ENCODE results near the gene ASXL2. TPM values are rescaled to one million over a fixed set of nuclear protein-coding genes. Genes with fewer than 3 reads are reported as not detected.

The ASXL2 gene
- total RNA-seq, 1 experiment from 2014 or later: 6.6 TPM

GRCh38 chr2:25684577-25685473 lies 193.5 kb downstream of the ASXL2 start:
- DNase-seq (ENCODE audit: low read depth): no peak
- in situ Hi-C loops (cut with HindIII; ENCODE audit: low pct_unique_long_range_greater_than_20kb, low sequenced_read_pairs): no loop called here

Other genes with a start within 250 kb of the ASXL2 start
- gene DTNB, start 204.9 kb downstream of the ASXL2 start, total RNA-seq (2014; rRNA removed; shearing (Covaris generic); ENCODE audit: low replicate concordance): 6.3 and 12.3 TPM in 2 replicates
- gene KIF3C, start 104.0 kb upstream of the ASXL2 start, total RNA-seq (2014; rRNA removed; shearing (Covaris generic); ENCODE audit: low replicate concordance): 10.7 and 15.7 TPM in 2 replicates
- 183 and 214 TPM in 2 replicates for gene RAB10, start 155.6 kb upstream of the ASXL2 start, total RNA-seq (2014; rRNA removed; shearing (Covaris generic); ENCODE audit: low replicate concordance)

All from Caki2 (cell line).